Skeletal muscle satellite cell (primary cell): ENCODE data around the gene DOCK9.
"Not testable (repeated sequence)": the region's sequence is repeated elsewhere in the genome, so short reads cannot be mapped to it uniquely, and the experiment has no call there.

Source experiments
- H3K27me3 ChIP-seq: 2 replicates; pipeline ENCODE4 v1.7.0; 2013; ENCODE audit warnings: low read length; ENCODE audit not compliant: control insufficient read depth, insufficient read depth
- H3K36me3 ChIP-seq: 2 replicates; pipeline ENCODE4 v1.7.0; 2013; ENCODE audit warnings: mild to moderate bottlenecking, control low read depth, low read length; ENCODE audit not compliant: insufficient read depth
- H3K4me1 ChIP-seq: 2 replicates; pipeline ENCODE4 v1.7.0; 2013; ENCODE audit warnings: low read length; ENCODE audit not compliant: control insufficient read depth, insufficient read depth
- H3K4me2 ChIP-seq: 2 replicates; pipeline ENCODE4 v1.7.0; 2013; ENCODE audit warnings: mild to moderate bottlenecking, low read length
- H3K4me3 ChIP-seq: 2 replicates; pipeline ENCODE4 v1.7.0; 2013; ENCODE audit warnings: low read length
- H3K9ac ChIP-seq: 2 replicates; pipeline ENCODE4 v1.7.0; 2013; ENCODE audit warnings: mild to moderate bottlenecking, low read depth, low read length, moderate library complexity
- H3K9me3 ChIP-seq: replicated peaks from 2 replicates; pipeline ENCODE4 v1.7.0; 2013; ENCODE audit warnings: mild to moderate bottlenecking, control low read depth, low read length

DOCK9 gene

DNA sequence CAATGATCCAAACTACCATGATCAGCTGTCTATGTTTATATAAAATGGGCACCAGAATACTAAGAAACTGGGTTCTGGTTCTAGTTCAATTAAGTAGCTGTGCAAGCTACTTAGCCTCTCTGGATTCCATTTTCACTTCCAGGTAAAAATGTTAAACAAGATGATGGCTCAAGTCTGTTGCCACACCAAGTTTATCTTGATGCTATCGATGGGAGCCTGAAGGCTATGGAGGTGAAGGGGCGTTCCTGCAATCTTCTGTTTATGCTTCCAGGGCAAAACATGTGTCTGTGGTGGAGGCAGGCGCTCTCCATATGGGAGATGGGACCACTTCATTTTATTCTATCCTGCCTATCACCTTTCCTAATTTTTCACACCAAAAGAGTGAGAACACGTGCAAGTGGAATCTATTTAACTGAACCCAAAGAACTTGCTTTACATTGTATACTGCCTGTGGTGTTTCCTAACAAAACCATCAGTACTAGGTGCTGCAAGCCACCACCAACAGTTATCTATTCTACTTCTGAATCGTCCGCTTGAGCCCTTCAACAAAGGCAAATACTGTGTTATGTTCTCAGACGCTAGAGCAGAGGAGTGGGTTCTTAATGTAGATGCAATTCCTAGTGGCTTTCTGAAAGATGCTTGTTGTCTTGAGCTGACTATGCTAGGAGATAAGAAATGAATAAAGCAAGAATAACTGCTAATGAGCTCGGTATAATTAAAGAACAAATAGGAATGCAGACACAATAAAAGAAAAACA lies 70.9 kb downstream of the DOCK9 start:
- H3K36me3 ChIP-seq: peaks cover 7% of the 10 kb centered on the region
- peaks cover 24% of the 10 kb centered on the region for H3K4me1 ChIP-seq
- no peak overlapping the region for H3K4me3 ChIP-seq
- no peak overlapping the region for H3K9ac ChIP-seq
- no peaks in the 10 kb centered on the region for H3K27me3 ChIP-seq
- H3K4me2 ChIP-seq: no peak overlapping the region
- H3K9me3 ChIP-seq: no peaks in the 10 kb centered on the region

DNA sequence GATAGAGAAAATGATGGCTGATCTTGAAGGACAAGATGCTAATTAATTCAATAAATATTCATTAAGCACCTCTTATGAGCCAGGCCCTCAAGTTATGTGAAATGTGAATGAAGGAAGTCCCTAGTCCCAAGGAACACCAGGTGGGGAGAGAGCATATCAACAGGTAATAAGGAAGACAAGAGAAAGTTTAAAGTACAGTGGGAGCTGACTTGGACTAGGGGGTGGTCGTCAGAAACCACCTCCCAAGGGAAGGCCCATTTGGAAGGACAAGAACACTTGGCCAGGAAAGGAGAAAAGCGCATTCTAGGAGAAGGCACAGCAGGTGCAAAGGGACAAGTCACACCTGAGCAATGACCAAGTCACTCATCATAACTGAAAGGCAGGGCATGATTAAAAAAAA lies 72.7 kb downstream of the DOCK9 start:
- Histone ChIP-seq H3K4me1 (peaks cover 16% of the 10 kb centered on the region), H3K9me3 (no peaks in the 10 kb centered on the region), H3K36me3 (peaks cover 7% of the 10 kb centered on the region), H3K4me2 (no peak overlapping the region), H3K27me3 (no peaks in the 10 kb centered on the region), H3K9ac (no peak overlapping the region), H3K4me3 (no peak overlapping the region)

DNA sequence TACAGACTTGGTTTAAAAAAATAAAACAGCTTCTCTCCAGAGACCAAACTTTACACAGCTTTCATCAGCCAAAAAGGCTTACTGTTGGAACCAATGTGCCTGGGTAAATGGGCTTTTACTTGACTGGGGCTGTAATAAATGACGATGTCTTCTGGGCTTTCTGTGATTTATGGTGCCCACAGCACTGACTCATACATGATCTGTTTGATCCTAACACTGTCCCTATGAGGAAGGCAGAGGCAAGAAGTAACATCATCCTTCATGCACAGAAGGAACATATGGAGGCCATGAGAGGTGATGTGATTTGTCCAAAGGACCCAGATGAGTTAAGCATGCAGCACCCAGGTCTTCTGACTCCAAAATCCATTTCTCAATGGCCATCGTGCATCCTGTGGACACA lies 77.4 kb downstream of the DOCK9 start:
- Histone ChIP-seq H3K4me2 (no peak overlapping the region), H3K36me3 (peaks cover 9% of the 10 kb centered on the region), H3K4me1 (no peaks in the 10 kb centered on the region), H3K4me3 (no peak overlapping the region), H3K9ac (no peak overlapping the region), H3K9me3 (no peaks in the 10 kb centered on the region), H3K27me3 (no peaks in the 10 kb centered on the region)

DNA sequence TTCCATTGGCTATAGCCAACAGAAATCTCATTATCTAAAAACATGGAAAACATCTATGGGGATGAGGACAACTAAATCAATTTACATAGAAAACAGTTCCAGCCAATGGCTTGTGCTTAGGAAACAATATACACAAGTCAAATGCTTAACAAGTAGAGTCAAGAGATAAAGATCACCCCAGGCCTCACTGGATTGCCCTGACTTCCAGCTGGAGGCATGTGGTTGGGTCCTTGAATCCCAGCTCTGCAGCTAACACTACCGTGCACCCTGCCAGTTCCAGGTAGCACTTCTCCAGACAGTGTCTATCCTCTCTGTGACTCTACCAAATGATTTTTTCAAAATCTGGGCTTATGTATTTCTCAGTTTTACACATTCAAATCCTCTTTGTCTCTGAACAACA lies 80.2 kb downstream of the DOCK9 start:
- Histone ChIP-seq H3K36me3 (peaks cover 12% of the 10 kb centered on the region), H3K9me3 (no peaks in the 10 kb centered on the region), H3K4me2 (no peak overlapping the region), H3K27me3 (no peaks in the 10 kb centered on the region), H3K4me3 (no peak overlapping the region), H3K4me1 (no peaks in the 10 kb centered on the region), H3K9ac (no peak overlapping the region)

DNA sequence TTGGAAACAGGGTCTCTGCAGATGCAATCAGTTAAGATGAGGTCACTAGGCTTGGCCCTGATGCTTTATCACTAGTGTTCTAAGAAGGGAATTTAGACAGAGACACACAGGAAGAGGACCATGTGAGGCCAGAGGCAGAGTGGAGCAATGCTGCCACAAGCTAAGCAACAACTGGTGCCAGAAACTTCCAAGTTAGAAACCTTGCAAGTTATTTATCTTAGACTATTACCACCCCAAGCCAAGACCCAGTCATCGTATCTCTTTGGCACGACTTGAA lies 81.1 kb downstream of the DOCK9 start:
- Histone ChIP-seq H3K4me2 (no peak overlapping the region), H3K4me1 (no peaks in the 10 kb centered on the region), H3K36me3 (peaks cover 12% of the 10 kb centered on the region), H3K4me3 (no peak overlapping the region), H3K27me3 (no peaks in the 10 kb centered on the region), H3K9ac (no peak overlapping the region), H3K9me3 (no peaks in the 10 kb centered on the region)

DNA sequence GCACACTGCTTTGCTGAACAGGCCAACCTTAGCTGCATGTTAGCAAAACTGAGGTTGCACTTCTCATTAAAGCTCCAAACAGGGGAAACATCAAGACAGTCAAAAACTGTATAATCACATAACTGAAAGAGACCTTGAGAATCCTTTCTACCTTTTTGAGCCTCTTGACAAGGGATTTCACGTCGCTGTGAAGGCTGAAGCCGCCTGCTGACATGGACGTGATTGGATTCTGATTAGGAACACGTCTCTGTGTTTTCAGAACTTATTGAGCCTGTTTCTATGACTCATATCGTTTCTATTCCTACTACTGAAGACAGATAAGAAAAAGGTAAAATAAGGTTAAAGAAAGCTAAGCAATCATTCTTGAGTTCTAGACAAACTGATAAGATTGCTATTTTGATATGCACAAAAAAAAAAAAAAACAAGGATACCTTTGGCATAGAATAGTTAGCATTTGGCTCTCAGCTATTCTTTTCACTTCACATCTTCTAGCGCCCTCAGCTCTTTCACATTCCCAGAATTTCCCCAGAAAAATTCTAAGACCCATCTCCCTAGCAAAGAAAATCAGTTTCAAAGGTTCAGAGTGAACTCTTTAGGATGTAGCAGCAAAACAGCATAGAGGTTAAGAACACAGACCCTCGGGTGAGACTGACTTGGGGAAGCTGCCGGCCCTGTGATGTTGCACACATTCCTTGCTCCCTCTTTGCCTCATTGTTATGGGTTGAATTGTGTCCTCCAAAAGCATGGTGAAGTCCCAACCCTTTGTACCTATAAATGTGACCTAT lies 81.6 kb downstream of the DOCK9 start:
- Histone ChIP-seq H3K4me2 (no peak overlapping the region), H3K27me3 (no peaks in the 10 kb centered on the region), H3K4me3 (no peak overlapping the region), H3K36me3 (peaks cover 12% of the 10 kb centered on the region), H3K9me3 (no peaks in the 10 kb centered on the region), H3K4me1 (no peaks in the 10 kb centered on the region), H3K9ac (no peak overlapping the region)

DNA sequence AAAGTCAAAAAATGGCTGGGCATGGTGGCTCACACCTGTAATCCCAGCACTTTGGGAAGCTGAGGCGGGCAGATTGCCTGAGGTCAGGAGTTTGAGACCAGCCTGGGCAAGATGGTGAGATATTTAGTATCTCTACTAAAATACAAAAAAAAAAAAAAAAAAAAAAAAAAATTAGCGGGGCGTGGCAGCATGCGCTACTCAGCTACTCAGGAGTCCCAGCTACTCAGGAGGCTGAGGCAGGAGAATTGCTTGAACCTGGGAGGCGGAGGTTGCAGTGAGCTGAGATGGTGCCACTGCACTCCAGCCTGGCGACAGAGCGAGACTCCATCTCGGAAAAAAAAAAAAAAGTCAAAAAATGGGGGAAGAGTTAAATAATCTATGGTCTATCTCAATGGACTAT lies 83.0 kb downstream of the DOCK9 start:
- not testable (repeated sequence) for H3K27me3 ChIP-seq, H3K4me3 ChIP-seq, H3K4me2 ChIP-seq, H3K9ac ChIP-seq, H3K9me3 ChIP-seq
- Histone ChIP-seq H3K4me1 (peaks cover 13% of the 10 kb centered on the region), H3K36me3 (peaks cover 12% of the 10 kb centered on the region)

DNA sequence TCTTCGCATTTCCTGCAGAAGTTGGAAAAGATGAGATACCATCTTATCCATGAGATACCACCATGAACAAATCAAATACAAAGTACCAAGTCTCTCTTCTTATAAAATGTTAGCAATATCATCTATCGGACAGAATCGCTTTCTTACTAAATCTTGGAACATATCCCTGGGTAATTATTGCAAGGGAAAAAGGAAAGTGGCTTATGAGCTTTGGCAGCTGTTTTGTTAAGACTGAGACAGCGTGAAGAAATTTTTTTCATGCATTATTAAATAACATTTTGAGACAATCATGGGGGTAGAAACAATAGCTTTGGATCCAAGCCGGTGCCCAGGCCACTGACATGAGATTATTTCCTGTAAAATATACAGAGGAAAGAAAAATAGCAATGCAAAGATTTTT lies 84.5 kb downstream of the DOCK9 start:
- Histone ChIP-seq H3K4me2 (no peak overlapping the region), H3K36me3 (peaks cover 9% of the 10 kb centered on the region), H3K4me3 (no peak overlapping the region), H3K27me3 (no peaks in the 10 kb centered on the region), H3K9me3 (no peaks in the 10 kb centered on the region), H3K4me1 (peaks cover 20% of the 10 kb centered on the region), H3K9ac (no peak overlapping the region)

DNA sequence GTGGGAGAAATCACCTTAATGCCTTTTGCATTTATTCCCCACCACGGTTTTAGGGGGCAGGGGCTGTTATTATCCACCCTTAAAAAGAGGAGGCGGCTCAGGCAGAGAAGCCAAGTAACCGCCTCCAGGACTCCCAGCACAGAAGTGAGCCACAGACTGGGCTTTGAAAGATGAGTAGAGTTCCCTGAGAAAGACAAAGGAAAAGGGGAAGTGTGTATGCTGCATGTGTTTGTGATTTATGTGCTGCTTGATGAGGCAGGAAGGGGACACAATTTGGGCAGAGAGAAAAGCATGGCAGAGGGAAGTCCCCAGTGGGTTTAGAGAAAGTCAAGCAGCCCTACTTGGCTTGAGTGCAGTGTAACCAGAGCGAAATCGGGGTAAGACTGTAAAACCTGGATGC lies 85.0 kb downstream of the DOCK9 start:
- peaks cover 13% of the 10 kb centered on the region for H3K36me3 ChIP-seq
- no peaks in the 10 kb centered on the region for H3K9me3 ChIP-seq
- H3K4me2 ChIP-seq: no peak overlapping the region
- no peak overlapping the region for H3K4me3 ChIP-seq
- peaks cover 20% of the 10 kb centered on the region for H3K4me1 ChIP-seq
- H3K9ac ChIP-seq: no peak overlapping the region
- H3K27me3 ChIP-seq: no peaks in the 10 kb centered on the region

DNA sequence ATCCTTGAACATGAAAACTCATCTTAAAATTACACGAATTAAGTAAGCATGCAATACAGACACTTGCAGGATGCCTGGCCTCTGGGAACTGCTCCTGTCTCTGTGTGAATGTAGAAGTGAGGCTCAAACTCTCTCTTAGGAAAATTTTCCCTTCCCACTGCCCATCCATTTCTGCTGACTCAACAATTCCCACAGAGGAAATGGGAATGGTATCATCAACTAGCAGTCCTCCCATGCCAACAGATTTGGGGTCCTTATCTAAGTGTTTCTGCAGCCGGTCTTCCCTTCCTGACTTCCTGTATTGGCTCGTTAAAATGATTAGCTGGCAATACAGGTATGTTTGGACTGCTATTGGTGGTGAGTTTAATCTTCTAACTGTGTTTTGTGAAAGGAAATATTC lies 85.8 kb downstream of the DOCK9 start:
- H3K4me3 ChIP-seq: no peak overlapping the region
- no peak overlapping the region for H3K9ac ChIP-seq
- H3K36me3 ChIP-seq: peaks cover 14% of the 10 kb centered on the region
- H3K9me3 ChIP-seq: no peaks in the 10 kb centered on the region
- H3K4me2 ChIP-seq: no peak overlapping the region
- H3K27me3 ChIP-seq: no peaks in the 10 kb centered on the region
- peaks cover 20% of the 10 kb centered on the region for H3K4me1 ChIP-seq

DNA sequence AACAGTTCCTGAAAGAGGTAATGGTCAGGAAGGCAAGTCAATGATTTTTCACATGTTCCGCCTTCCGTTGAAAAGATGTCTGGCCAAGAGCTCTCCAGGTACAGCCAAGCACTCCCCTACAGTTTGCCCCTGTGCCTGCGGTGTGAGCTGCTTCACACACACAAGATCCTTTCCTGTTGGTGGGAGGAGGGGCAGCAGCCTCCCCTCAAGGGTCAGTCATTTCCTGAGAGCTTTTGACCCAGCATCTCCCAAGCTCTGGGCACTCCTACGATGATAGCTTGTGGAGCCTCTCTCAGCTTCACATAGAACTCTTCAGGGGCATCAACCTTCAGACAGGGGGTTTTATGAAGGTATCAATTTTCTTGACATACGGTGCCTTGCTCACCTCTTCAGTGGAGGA lies 86.9 kb downstream of the DOCK9 start:
- no peaks in the 10 kb centered on the region for H3K27me3 ChIP-seq
- H3K9me3 ChIP-seq: no peaks in the 10 kb centered on the region
- H3K4me2 ChIP-seq: no peak overlapping the region
- peaks cover 8% of the 10 kb centered on the region for H3K36me3 ChIP-seq
- no peak overlapping the region for H3K4me3 ChIP-seq
- peaks cover 20% of the 10 kb centered on the region for H3K4me1 ChIP-seq
- H3K9ac ChIP-seq: no peak overlapping the region

DNA sequence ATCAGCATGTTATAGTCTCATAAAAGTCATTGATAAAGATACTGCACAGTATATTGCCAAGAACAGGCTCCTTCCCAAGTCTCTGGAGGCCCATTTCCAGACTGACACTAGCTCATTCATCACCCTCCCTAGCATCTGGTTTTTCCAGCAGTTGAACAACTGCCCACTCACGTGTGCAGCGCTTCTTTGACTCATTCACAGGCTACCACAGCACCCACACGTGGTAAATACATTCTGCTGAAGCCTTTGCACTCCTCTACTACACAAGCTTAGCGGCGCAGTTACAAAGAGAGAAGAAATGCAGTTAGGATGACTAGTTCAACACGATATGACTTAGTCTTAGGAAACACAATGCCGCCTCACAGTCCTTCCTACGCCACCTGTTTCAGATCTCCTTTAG lies 87.7 kb downstream of the DOCK9 start:
- Histone ChIP-seq H3K4me3 (no peak overlapping the region), H3K4me2 (peak overlapping the region; percentile 21), H3K27me3 (no peaks in the 10 kb centered on the region), H3K4me1 (peaks cover 20% of the 10 kb centered on the region), H3K9ac (no peak overlapping the region), H3K36me3 (peaks cover 10% of the 10 kb centered on the region), H3K9me3 (no peaks in the 10 kb centered on the region)
